HepG2 (cell line): ENCODE data around the gene BIRC3. TPM values are rescaled to one million over a fixed set of nuclear protein-coding genes. Genes with fewer than 3 reads are reported as not detected.
A peak's percentile ranks its signal among the peaks of the same experiment; 100 is the strongest.

ENCODE experiments used
- ATAC-seq: fragments of 200-7000 bp; cut with Tn5 transposase; 3 replicates; pipeline ENCODE4 v1.9.1; 2020; ENCODE audit warnings: mild to moderate bottlenecking, moderate library complexity
- BruUV-seq: library from RNA; stranded (reverse); fragments of 400-500 nt; replicated peaks from 2 replicates; lab custom pipeline; 2021; lab: Mats Ljungman, UMichigan
- CTCF ChIA-PET: fragments of 300-600 bp; formaldehyde crosslinking; extraction: SDS; loops from one replicate; lab custom pipeline; 2021; ENCODE audit warnings: low total read pairs, inconsistent platforms, low intra/inter-chr PET ratio; lab: Yijun Ruan, JAX
- POLR2A ChIA-PET: fragments of 350-600 bp; sonication (Branson Sonifier 250); formaldehyde crosslinking; loops from one replicate; lab custom pipeline; 2020; ENCODE audit warnings: antibody characterized with exemption, inconsistent platforms; lab: Yijun Ruan, JAX
- DNase-seq: peaks from one replicate; pipeline ENCODE4 v3.0.0-alpha.2; 2015; ENCODE audit warnings: low spot score
- FAIRE-seq: peaks from 3 replicates; lab custom pipeline; 2011; peaks lifted over from hg19 to GRCh38; lab: Jason Lieb, UNC
- H2AFZ ChIP-seq: one replicate; pipeline ENCODE4 v1.6.1; 2011; ENCODE audit warnings: low read length, inconsistent platforms
- H3K27ac ChIP-seq: fragments of 300-600 bp; 3 replicates; pipeline ENCODE4 v1.8.0; 2011; ENCODE audit warnings: mixed run types, mild to moderate bottlenecking, mixed read lengths, low read length, inconsistent platforms; ENCODE audit not compliant: insufficient read depth; ENCODE audit errors: extremely low read length
- H3K27me3 ChIP-seq, 2 experiments: fragments of 200-600 bp in 1 of 2; 2 replicates in 1 of 2; 3 replicates in 1 of 2; pipeline versions ENCODE4 v1.6.0 to v1.8.0; 2011; ENCODE audit warnings: low read length in 2 of 2, mild to moderate bottlenecking in 2 of 2, moderate library complexity in 2 of 2, inconsistent platforms in 1 of 2; ENCODE audit not compliant: insufficient read depth in 2 of 2, control insufficient read depth in 1 of 2
- H3K36me3 ChIP-seq, 2 experiments: fragments of 200-600 bp in 1 of 2; replicated peaks in 1 of 2; 2 replicates in 1 of 2; 3 replicates in 1 of 2; pipeline versions ENCODE4 v1.5.1 to v1.8.0; 2011; ENCODE audit warnings: low read length in 2 of 2, inconsistent platforms in 1 of 2; ENCODE audit not compliant: insufficient read depth in 2 of 2, control insufficient read depth in 1 of 2
- H3K4me1 ChIP-seq: 2 replicates; pipeline ENCODE4 v1.5.1; 2012; ENCODE audit warnings: low read length, inconsistent platforms; ENCODE audit not compliant: insufficient read depth
- H3K4me2 ChIP-seq: 2 replicates; pipeline ENCODE4 v1.6.0; 2011; ENCODE audit warnings: low read depth, low read length, inconsistent platforms
- H3K4me3 ChIP-seq, 3 experiments: fragments of 200-600 bp in 1 of 3; sonication (generic), shearing (Covaris generic) in 1 of 3; replicated peaks in 1 of 3; 2 replicates each; pipeline ENCODE4 v1.5.1; 2011 to 2016; ENCODE audit warnings: low read length in 3 of 3, inconsistent platforms in 2 of 3, low read depth in 2 of 3, mild to moderate bottlenecking in 2 of 3, control low read depth in 1 of 3, mixed read lengths in 1 of 3; ENCODE audit not compliant: insufficient read depth in 1 of 3
- H3K79me2 ChIP-seq: one replicate; pipeline ENCODE4 v1.6.1; 2011; ENCODE audit warnings: low read length, inconsistent platforms; ENCODE audit not compliant: insufficient read depth
- H3K9ac ChIP-seq: 2 replicates; pipeline ENCODE4 v1.6.0; 2011; ENCODE audit warnings: mild to moderate bottlenecking, low read depth, low read length, inconsistent platforms; ENCODE audit not compliant: insufficient read depth
- H3K9me3 ChIP-seq: 2 replicates; pipeline ENCODE4 v1.5.1; 2012; ENCODE audit warnings: mild to moderate bottlenecking, low read length
- H4K20me1 ChIP-seq: 2 replicates; pipeline ENCODE4 v1.6.0; 2011; ENCODE audit warnings: inconsistent platforms, mild to moderate bottlenecking, low read length, moderate library complexity; ENCODE audit not compliant: insufficient read depth
- CHD4 ChIP-seq: fragments of 200-600 bp; sonication (generic); IDR thresholded peaks from 2 replicates; pipeline ENCODE4 v1.7.0; 2017; ENCODE audit warnings: mild to moderate bottlenecking, low read length, borderline replicate concordance
- ESRRA ChIP-seq: sonication (generic); formaldehyde crosslinking; IDR thresholded peaks from 2 replicates; pipeline ENCODE4 v1.5.1; 2020; ENCODE audit warnings: mild to moderate bottlenecking, low read depth, missing genetic modification reagents
- HMG20B ChIP-seq: conservative IDR thresholded peaks from 2 replicates; pipeline ENCODE4 v1.6.1; 2016; ENCODE audit warnings: missing genetic modification reagents, missing compliant biosample characterization
- KIAA2018 ChIP-seq: sonication (generic); formaldehyde crosslinking; IDR thresholded peaks from 2 replicates; pipeline ENCODE4 v1.5.0; 2020; ENCODE audit warnings: mild to moderate bottlenecking, missing genetic modification reagents, borderline replicate concordance
- KLF12 ChIP-seq: sonication (generic); formaldehyde crosslinking; IDR thresholded peaks from 2 replicates; pipeline ENCODE4 v1.4.0; 2020; ENCODE audit warnings: missing genetic modification reagents, borderline replicate concordance
- PBX2 ChIP-seq: IDR thresholded peaks from 2 replicates; pipeline ENCODE4 v1.6.1; 2016; ENCODE audit warnings: control low read depth
- ZNF343 ChIP-seq: sonication (generic); formaldehyde crosslinking; IDR thresholded peaks from 2 replicates; pipeline ENCODE4 v1.4.0; 2020; ENCODE audit warnings: mild to moderate bottlenecking, missing genetic modification reagents
- ZNF383 ChIP-seq: sonication (generic); formaldehyde crosslinking; IDR thresholded peaks from 2 replicates; pipeline ENCODE4 v1.4.0; 2020; ENCODE audit warnings: missing genetic modification reagents, mild to moderate bottlenecking, borderline replicate concordance
- ZNF496 ChIP-seq: sonication (generic); formaldehyde crosslinking; IDR thresholded peaks from 2 replicates; pipeline ENCODE4 v1.8.1; 2023; ENCODE audit warnings: mild to moderate bottlenecking, moderate library complexity, missing genetic modification reagents; ENCODE audit not compliant: insufficient replicate concordance
- ZNF674 ChIP-seq: sonication (generic); formaldehyde crosslinking; IDR thresholded peaks from 2 replicates; pipeline ENCODE4 v1.5.0; 2020; ENCODE audit warnings: low read depth, mild to moderate bottlenecking, missing genetic modification reagents
- ZNF883 ChIP-seq: sonication (generic); formaldehyde crosslinking; IDR thresholded peaks from 2 replicates; pipeline ENCODE4 v1.5.1; 2020; ENCODE audit warnings: mild to moderate bottlenecking, missing genetic modification reagents; ENCODE audit errors: not compliant biosample characterization
- ZSCAN12 ChIP-seq: sonication (generic); formaldehyde crosslinking; IDR thresholded peaks from 2 replicates; pipeline ENCODE4 v1.9.0; 2021; ENCODE audit warnings: mild to moderate bottlenecking, missing genetic modification reagents
- WGBS: methylation state at CpG from one replicate; pipeline ENCODE4 v1.1.6; 2017; ENCODE audit warnings: low lambda C conversion rate; 5-methylcytosine and 5-hydroxymethylcytosine counted together
- in situ Hi-C: cut with HindIII; loops from 2 replicates; pipeline ENCODE4 v1.10.0; 2017; ENCODE audit warnings: low pct_unique_long_range_greater_than_20kb; ENCODE audit not compliant: extremely low pct_ligation_motif_present
- intact Hi-C: fragments of 100-400 bp; cut with micrococcal nuclease; formaldehyde crosslinking; loops from one replicate; pipeline ENCODE4 v1.10.0; 2022; ENCODE audit not compliant: unreplicated experiment
- polyA plus RNA-seq, 8 experiments: library from polyadenylated mRNA; depleted of rRNA in 3 of 8; stranded (reverse) in 7 of 8; unstranded in 1 of 8; fragments of >200 nt; fragmentation: Illumina TruSeq in 4 of 8; extraction: Trizol in 4 of 8; gene quantifications; 2 replicates each; pipeline versions ENCODE4 v1.2.1 to v1.2.3, GENCODE V29; 2011 to 2016; ENCODE audit warnings: low read depth in 4 of 8, missing spikeins in 1 of 8, mixed read lengths in 1 of 8; ENCODE audit not compliant: insufficient read depth in 1 of 8
- total RNA-seq, 5 experiments: library from RNA; depleted of rRNA; stranded (reverse); fragments of >200 nt; fragmentation: Illumina TruSeq; extraction: Trizol; gene quantifications; 2 replicates each; pipeline ENCODE4 v1.2.3, GENCODE V29; 2016; ENCODE audit warnings: low read depth in 1 of 5
- TF ChIP-seq, protein P1 (sequence below): sonication (generic); formaldehyde crosslinking; IDR thresholded peaks from 2 replicates; pipeline ENCODE4 v1.4.0; 2020; ENCODE audit warnings: missing genetic modification reagents, mild to moderate bottlenecking, borderline replicate concordance

Gene BIRC3
- total and polyA plus RNA-seq, 2 of the 13 experiments (the other 11 are each of a cell fraction or from before 2014, with no cell fraction given): 0.41 to 4.2 TPM

DNA sequence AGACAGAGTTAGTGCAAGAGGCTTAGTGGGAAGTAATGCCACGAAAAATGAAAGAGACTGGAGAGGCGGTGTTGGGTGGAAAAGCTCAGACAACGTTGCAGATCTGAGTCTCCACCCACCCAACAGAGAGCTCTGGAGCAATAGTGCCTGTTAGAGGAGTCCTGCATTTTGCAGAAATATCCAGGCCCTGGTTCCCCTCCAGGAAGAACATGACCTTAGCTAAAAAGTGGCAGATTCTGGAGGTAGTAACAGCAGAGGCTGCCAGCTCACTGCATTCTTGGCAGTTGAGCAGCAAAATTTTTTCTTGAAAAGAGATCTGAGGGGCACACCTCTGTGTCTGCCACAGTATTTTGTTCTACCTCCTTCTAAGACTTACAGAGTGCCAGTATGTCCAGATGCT, 27.7 kb upstream of the BIRC3 start:
- no TSS peak for BruUV-seq
- H2AFZ ChIP-seq: peak overlapping the region; percentile 47
- no peak overlapping the region for H3K27ac ChIP-seq
- no peaks in the 10 kb centered on the region for H3K36me3 ChIP-seq
- WGBS: 27% methylated on average over 3 of the region's 3 CpGs
- no peaks in the 10 kb centered on the region for H4K20me1 ChIP-seq
- peaks cover 47% of the 10 kb centered on the region for H3K4me1 ChIP-seq
- no peak overlapping the region for H3K9ac ChIP-seq
- H3K4me3 ChIP-seq: no peak overlapping the region
- no peaks in the 10 kb centered on the region for H3K79me2 ChIP-seq
- H3K9me3 ChIP-seq: no peaks in the 10 kb centered on the region
- ChIA-PET CTCF (no interaction called here), POLR2A (interaction anchor here (1.3 kb wide), 1 partner anchor 10 kb away, joined by 3 read pairs; no protein-coding TSS in a partner anchor)
- FAIRE-seq (no peak), DNase-seq (no peak), ATAC-seq (peak; percentile 33; the same call in 2 of the 3 replicates)
- no peaks in the 10 kb centered on the region for H3K27me3 ChIP-seq
- in situ Hi-C loops (no loop called here), intact Hi-C loops (loop anchor here (2.0 kb wide), 1 partner anchor 57 kb away; the partner anchor contains the start of gene BIRC2)
- H3K4me2 ChIP-seq: peak overlapping the region; percentile 26; the same call in 1 of the 2 replicates
- TF ChIP-seq ZNF343 (CRISPR knock-in tag) (no peak), ZNF496 (CRISPR knock-in tag) (no peak), ZNF883 (CRISPR knock-in tag) (no peak), KIAA2018 (CRISPR knock-in tag) (no peak), HMG20B (CRISPR knock-in tag) (no peak), ZNF383 (CRISPR knock-in tag) (no peak), KLF12 (no peak), ZSCAN12 (CRISPR knock-in tag) (no peak), ZNF674 (CRISPR knock-in tag) (no peak), PBX2 (no peak), CHD4 (no peak), ESRRA (CRISPR knock-in tag) (no peak)
- TF ChIP-seq, protein P1, sequence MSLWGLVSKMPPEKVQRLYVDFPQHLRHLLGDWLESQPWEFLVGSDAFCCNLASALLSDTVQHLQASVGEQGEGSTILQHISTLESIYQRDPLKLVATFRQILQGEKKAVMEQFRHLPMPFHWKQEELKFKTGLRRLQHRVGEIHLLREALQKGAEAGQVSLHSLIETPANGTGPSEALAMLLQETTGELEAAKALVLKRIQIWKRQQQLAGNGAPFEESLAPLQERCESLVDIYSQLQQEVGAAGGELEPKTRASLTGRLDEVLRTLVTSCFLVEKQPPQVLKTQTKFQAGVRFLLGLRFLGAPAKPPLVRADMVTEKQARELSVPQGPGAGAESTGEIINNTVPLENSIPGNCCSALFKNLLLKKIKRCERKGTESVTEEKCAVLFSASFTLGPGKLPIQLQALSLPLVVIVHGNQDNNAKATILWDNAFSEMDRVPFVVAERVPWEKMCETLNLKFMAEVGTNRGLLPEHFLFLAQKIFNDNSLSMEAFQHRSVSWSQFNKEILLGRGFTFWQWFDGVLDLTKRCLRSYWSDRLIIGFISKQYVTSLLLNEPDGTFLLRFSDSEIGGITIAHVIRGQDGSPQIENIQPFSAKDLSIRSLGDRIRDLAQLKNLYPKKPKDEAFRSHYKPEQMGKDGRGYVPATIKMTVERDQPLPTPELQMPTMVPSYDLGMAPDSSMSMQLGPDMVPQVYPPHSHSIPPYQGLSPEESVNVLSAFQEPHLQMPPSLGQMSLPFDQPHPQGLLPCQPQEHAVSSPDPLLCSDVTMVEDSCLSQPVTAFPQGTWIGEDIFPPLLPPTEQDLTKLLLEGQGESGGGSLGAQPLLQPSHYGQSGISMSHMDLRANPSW: no peak
